GM12892 (cell line): ENCODE measurements around the gene ASB8.

Experiments
- POLR2A ChIP-seq: IDR thresholded peaks from 2 replicates; pipeline ENCODE4 v1.6.1; 2011; ENCODE audit warnings: low read depth, low read length, control low read depth
- POLR2AphosphoS5 ChIP-seq: IDR thresholded peaks from 2 replicates; pipeline ENCODE4 v1.6.1; 2011; ENCODE audit warnings: low read depth, low read length, control low read depth
- TAF1 ChIP-seq: IDR thresholded peaks from 2 replicates; pipeline ENCODE4 v1.6.1; 2011; ENCODE audit warnings: low read depth, mild to moderate bottlenecking, control low read depth, low read length, borderline replicate concordance

DNA sequence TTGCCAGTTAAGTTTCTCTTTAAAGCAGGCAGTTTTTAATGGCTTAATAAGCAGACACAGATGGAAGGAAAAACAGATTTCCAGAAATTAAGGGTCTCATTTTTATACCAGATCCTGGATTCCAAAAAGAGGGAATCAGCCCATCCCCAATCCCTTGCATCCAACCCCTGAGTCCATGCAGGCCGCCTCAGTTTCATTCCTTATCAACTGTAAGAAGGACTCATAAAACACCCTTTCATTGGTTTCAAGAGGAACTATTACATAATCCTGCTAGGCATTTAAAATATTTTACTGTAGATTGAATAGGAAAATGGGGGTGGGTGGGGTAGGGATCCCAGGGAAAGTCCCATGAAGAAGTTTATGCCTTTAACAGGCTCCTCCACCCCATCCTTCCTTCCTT, 35.5 kb upstream of the ASB8 start:
- no peak for TF ChIP-seq POLR2A
- TF ChIP-seq POLR2AphosphoS5, result no peak
- TF ChIP-seq TAF1, result no peak
